A673 (cell line): Measurements from ENCODE around the gene MGAT5.

Experiments used
- CTCF ChIP-seq: fragments of 300-800, 200-600 bp; sonication (generic); conservative IDR thresholded peaks from 2 replicates; pipeline ENCODE4 v1.5.1; 2017; ENCODE audit warnings: low read depth, mild to moderate bottlenecking, antibody characterized with exemption, low read length, moderate library complexity, mixed read lengths
- EZH2 ChIP-seq: fragments of 200-600 bp; sonication (generic); IDR thresholded peaks from 2 replicates; pipeline ENCODE4 v1.6.1; 2017; ENCODE audit warnings: borderline replicate concordance, low read depth, mild to moderate bottlenecking, mixed read lengths, antibody characterized with exemption, low read length; ENCODE audit not compliant: poor library complexity, severe bottlenecking

- TF ChIP-seq CTCF: no peak
- TF ChIP-seq EZH2: no peak
These were observed 172.0 kb downstream of the MGAT5 start for GRCh38 chr2:134425724-134426496.
